Renal pelvis (tissue), 4 donors: ENCODE results near the gene SLX4. TPM values are rescaled to one million over a fixed set of nuclear protein-coding genes. Genes with fewer than 3 reads are reported as not detected.

Experiments used
- DNase-seq: peaks from one replicate; pipeline ENCODE4 v3.0.0-alpha.2; 2013
- polyA plus RNA-seq, 3 donors: library from polyadenylated mRNA; unstranded; fragments of 120-200 nt; gene quantifications; one replicate each; pipeline ENCODE4 v1.2.1, GENCODE V29; 2013; ENCODE audit not compliant: insufficient read length in 3 of 3

Gene SLX4
- polyA plus RNA-seq, 3 donors: 4.9 to 8.7 (median 7.6) TPM

GRCh38 chr16:3583303-3584038 lies 27.9 kb downstream of the SLX4 start:
- DNase-seq: no peak

DNA sequence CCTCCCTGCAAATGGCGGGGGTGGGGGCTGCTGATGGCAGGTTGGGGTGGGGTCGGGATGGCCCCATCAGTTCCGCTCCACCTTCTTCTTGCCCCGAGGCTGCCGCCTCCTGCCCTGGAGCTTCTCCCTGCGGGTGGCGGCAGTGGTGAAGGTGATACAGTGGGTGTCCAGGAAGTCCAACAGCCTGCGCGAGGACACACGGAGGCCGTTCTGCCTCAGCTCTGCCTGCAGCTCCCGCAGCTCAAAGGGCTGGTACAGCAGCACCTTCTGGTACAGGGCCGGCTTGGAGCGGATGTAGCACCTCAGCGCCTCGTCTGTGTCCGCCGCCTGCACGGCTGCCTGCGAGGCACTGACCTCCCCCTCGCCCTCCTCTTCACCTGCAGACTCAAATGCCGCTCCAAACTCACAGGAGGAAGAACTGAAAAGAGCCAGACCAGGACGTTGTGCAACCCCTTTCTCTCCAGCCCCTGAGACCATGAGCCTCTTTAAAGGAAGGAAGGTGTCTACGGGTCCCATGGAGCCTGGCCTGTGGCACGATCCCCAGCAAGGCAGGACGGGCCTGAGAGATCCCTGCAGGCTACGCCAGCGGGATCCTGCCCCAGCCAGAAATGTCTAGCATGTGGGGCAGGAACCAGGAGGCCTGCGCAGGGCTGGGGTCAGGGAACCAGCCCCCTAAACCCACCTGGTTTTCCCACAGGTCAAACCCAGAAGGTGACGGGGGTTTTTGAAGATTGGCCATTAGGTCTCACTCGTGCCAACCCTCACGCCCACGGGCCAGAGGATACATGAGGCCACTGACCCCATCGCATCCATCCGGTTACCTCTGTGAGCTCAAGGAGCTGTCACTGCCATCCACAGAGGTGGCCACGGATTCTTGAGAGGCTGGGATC lies 28.9 kb downstream of the SLX4 start:
- DNase-seq: no peak

GRCh38 chr16:3581392-3581791 lies 30.0 kb downstream of the SLX4 start:
- DNase-seq: no peak

- DNase-seq: no peak
Observed at GRCh38 chr16:3580686-3581085, 30.7 kb downstream of the SLX4 start.

GRCh38 chr16:3580251-3580651 lies 31.2 kb downstream of the SLX4 start:
- no peak for DNase-seq

DNA sequence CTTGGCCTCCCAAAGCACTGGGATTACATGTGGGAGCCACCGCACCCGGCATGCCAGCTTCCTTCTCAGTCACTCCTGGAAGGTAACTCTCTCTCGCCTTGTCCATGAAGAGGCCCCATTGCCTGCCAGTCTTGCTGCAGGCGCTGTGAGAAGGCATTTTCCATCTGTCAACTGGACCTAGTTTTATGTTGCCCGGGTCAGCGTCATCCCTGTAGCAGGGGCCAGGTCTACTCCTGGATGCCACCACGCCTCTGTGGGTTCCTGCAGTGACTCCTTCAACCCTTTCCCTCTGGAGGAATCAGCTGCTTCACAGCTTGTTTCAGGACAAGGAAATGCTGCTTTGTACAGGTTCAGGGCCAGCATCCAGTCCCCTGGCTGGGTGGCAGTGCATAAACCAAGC lies 31.6 kb downstream of the SLX4 start:
- DNase-seq: no peak

DNA sequence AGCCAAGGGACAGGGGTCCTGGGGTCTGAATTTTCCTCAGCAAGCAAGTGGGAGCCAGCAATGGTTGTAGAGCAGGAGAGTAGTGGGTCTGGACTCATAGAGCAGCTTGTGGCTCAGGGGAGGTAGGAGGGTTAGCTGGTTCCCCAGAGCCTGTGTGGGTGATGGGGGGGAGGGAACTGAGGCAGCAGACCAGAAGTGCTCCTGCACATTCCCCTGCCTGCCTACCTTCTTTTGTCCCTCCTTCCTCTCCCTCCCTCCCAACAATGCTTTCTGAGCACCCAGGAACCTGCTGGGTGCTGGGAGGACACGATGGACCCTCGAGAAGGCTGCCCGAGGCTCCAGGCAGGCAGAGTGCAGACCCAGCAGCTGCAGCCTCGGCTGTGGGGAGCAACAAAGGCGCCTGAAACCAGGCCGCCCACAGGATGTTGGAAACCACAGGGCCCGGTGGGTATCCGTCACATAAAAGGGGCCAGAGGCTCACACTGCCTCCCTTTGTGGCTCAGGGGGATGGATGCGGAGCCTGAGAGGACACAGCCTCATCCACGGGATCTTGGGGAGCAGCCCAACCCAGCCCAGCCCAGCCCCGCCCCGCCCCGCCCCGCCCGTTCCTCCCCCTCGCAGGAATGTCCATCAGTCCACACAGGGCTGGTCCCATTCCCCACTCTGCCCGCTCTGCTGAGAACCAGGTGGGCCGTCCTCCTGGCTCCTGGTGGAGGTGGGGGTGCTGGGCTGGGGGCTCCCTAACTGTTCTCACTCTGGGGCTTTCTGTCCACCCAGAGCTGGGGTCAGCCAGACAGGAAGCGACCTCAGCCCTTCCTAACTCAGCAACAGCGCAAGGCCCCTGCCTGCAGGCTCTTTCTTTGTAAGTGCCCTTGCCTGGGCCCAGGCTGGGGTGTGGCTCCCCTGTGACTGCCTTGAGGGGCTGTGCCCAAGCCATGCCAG lies 32.5 kb downstream of the SLX4 start:
- DNase-seq: no peak

GRCh38 chr16:3578121-3578520 lies 33.3 kb downstream of the SLX4 start:
- DNase-seq: no peak

DNA sequence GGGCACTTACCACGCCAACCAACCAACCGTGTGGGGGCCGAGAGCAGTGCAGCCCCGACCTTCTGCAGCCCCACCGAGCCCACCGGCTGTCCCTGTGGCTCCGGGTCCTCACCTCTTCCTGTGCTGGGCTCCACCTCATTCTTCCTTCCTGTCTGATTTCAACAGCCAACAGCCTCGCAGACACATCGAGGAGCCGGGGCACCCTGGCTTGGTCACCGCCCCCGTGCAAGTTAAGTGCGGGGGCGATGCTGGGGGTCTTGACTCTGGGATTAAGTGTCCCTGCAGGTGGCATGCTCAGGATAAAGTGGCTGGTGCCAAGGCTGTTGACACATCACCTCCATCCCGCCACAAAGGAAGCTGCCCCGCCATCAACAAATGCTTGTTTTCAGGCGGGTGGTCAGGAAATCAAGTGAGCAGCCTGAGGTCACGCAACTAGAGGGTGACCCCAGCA lies 34.1 kb downstream of the SLX4 start, which contains the start of gene NLRC3:
Gene NLRC3, minus strand, starts transcription at position 102 of the 451 bp plus-strand sequence. CDS start 12,367 bp downstream, outside the sequence.
- DNase-seq: no peak

- DNase-seq: no peak
Observed at GRCh38 chr16:3576211-3576610, 35.2 kb downstream of the SLX4 start.

DNA sequence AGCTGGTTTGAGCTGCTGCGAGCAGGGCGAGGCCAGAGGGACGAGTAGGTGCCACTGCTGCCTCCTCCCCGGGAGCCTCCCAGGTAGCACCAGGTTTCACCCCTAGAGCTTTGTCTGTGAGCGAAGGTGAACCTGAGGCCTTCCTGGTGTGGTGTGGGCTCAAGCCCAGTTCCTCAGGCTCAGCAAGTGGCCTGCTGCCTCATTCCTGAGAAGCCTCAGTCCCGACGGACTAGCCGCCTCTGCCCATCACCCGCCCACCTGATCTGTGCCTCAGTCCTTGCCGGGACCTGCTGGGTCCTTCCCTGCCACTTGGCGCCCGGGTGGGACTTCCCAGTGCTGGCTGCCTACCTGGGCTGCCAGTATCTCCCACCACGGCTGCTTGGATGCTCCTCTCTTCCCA lies 35.9 kb downstream of the SLX4 start:
- no peak for DNase-seq

- no peak for DNase-seq
Observed at GRCh38 chr16:3574195-3574594, 37.2 kb downstream of the SLX4 start.

DNA sequence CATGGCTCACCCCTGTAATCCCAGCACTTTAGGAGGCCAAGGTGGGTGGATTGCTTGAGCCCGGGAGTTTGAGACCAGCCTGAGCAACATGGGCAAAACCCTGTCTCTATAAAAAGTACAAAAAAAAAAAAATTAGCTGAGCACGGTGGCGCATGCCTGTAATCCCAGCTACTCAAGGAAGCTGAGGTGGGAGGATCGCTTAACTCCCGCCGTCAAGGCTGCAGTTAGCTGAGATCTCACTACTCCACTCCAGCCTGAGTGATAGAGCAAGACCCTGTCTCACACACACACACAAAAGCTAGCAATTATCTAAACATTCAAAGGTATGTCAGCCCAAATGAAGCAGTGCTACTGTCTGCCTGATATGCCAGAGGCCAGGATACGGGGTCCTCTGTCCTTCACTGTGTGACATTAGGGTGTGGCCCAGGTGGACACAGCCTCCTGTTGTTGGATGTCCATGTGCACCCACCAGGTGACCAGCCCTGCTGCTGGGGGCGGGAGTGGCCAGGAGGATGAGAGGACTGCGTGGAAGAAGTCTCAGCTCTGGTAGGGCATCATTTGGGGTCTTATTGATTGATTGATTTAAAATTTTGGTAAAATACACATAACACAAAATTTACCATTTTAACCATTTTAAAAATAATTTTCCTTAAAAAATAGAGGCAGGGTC lies 38.1 kb downstream of the SLX4 start:
- no peak for DNase-seq

DNA sequence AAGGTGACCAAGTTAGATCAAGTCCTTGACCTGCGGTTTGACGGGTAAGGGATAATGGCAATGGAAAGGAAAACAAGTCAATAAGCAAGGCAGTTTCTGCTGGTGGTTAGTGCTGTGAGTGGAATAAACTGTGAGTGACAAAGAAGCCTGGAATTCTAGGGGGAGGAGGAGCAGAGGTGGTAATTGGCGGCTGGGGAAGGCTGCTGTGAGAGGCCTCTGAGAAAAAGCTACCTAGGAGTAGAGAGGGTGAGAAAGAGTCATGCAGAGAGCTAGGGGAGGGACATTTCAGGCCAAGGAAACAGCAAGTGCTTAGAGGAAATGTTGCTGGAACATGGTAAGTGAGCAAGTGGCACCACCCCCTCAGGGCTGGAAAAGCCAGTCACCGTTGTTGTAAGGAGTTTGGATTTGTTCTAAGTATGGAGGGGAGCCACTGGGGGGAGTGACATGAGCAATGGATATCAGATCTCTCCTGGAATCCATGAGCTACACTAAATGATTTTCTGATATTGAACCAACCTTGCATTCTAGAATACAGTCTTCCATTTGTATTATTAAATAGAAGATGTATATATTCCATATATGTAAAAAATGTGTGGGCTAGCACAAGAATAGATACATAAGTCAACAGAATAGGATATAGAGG lies 40.9 kb downstream of the SLX4 start:
- DNase-seq: no peak

- no peak for DNase-seq
Observed at GRCh38 chr16:3569851-3570250, 41.6 kb downstream of the SLX4 start.

DNA sequence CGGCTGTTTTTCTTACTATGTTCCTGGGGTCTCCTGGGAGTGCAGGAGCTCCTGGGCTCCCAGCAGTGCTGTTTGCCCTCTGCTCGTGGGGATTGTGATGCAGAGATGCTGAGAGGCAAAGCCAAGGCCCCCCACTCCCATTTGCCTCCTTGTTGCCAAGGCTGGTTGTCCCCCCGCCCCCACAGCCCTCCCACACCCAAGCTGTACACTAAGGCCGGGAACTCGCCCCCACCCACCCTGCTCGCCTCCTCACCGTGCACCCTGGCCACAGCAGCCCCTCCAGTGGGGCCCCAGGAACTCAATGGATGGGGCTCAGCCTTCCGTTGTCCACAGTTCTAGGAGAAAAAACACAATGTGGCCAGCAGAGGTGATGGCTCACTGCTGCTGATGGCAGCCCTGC lies 44.4 kb downstream of the SLX4 start:
- DNase-seq: no peak

GRCh38 chr16:3564889-3565141 lies 46.6 kb downstream of the SLX4 start:
- no peak for DNase-seq

DNA sequence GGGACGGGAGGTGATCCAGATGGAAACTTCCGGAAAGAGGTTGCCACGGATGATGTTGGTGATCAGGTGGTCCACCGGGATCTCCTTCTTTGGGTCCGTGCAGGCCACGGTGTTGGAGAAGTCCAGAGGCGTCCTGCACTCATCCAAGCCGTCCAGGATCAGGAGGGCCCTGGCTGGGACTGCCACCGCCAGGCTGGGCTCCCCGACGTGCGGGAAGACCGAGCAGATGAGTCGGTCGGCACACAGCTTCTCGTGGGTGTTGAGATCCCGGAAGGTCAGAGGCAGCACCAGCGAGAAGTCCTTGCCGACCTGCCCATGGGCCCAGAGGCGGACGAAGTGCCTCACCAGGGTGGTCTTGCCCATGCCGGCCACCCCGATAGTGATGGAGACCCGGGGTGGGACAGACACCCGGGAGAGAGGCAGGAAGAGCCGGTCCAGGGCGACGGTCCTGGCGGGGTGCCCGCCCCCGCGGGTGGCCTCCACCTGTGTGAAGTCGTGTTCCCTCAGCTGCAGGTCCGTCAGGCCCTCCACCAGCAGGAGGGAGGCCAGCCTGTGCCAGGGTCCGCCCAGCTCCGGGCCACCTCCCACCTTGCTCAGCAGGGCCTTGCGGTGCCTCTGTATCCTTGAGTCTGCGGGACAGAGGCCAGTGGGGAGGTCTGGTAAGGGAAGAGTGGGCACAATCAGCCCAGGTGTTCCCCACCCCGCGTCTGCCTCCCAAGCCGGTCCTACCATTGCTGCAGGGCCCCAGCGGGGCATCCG lies 47.1 kb downstream of the SLX4 start:
- DNase-seq: no peak

DNA sequence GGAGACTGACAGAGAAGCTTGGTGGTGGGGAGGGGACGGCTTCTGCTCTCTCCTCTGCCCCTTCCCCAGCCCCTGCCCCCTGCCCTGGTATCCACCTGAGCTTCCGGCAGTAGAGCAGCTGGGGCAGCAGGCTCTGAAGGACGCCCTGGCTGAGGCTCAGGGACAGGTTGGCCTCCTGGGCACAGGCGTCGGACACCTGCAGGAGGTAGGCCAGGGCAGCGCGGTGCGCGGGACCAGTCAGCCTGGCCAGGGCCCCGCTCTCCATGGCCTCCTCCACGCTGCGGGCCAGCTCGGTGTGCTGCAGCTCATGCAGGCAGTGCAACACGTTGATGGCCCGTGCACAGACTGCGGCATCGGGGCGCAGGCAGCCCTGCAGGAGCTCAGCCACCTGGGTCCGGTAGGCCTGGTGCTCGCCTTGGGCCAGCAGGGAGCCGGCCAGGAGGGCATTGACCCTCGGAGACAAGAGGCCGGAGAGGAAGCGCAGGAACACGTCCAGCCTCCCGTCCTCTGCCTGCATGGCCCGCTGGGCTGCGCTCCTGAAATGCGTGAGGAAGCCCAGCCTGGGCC lies 48.4 kb downstream of the SLX4 start:
- DNase-seq: no peak

DNA sequence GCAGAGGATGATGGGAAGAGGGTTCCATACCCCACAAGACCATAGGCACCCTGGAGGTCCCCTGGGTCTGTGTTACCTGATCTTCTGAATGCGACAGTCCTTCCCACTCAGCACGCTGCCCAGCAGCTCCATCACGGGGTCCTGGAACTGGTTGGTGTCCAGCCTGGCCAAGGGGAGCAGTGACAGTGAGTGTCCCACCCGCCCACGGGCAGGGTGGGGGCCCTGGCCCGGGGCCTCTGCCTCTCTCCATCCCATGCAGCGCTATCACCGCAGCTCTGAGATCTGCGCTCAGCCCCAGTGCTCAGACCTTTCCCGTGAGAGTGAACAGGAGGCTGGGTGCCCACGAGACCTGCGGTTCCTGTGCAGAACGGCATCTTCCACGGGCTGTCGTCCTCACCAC lies 49.8 kb downstream of the SLX4 start:
- DNase-seq: no peak
